22Rv1 (cell line): ENCODE measurements around the gene VPS4A.
A peak's percentile ranks its signal among the peaks of the same experiment; 100 is the strongest.
"Not testable (repeated sequence)": the region's sequence is repeated elsewhere in the genome, so short reads cannot be mapped to it uniquely, and the experiment has no call there.

Source experiments
- H3K27ac ChIP-seq: fragments of 450-650 bp; 2 replicates; pipeline ENCODE4 v1.5.1; 2017
- CTCF ChIP-seq: fragments of 450-650 bp; IDR thresholded peaks from 2 replicates; pipeline ENCODE4 v1.5.1; 2017; ENCODE audit warnings: mild to moderate bottlenecking
- ZFX ChIP-seq: fragments of 450-650 bp; IDR thresholded peaks from 2 replicates; pipeline ENCODE4 v1.6.1; 2017; ENCODE audit warnings: antibody characterized with exemption, borderline replicate concordance

VPS4A gene

DNA sequence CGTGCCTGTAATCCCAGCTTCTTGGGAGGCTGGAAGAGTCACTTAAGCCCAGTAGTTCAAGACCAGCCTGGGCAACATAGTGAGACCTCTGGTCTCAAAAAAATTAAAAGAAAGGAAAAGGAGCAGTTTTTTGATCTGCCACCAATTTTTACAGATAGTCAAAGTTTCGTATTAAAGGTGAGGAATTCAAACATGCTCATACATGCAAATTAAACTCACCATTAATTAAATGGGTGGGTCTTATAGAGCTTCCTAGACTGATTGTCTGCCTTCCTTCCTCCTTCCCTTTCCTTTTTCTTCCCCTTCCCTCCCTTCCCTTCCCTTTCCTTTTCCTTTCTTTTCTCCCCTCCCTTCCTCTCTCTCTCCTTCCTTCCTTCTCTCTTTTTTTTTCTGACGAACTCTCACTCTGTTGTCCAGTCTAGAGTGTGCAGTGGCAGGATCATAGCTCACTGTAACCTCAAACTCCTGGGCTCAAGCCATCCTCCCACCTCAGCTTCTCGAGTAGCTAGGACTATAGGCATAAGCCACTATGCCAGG lies 36.4 kb upstream of the VPS4A start:
- no peak for TF ChIP-seq ZFX
- no peak for TF ChIP-seq CTCF
- no peak overlapping the region for H3K27ac ChIP-seq

DNA sequence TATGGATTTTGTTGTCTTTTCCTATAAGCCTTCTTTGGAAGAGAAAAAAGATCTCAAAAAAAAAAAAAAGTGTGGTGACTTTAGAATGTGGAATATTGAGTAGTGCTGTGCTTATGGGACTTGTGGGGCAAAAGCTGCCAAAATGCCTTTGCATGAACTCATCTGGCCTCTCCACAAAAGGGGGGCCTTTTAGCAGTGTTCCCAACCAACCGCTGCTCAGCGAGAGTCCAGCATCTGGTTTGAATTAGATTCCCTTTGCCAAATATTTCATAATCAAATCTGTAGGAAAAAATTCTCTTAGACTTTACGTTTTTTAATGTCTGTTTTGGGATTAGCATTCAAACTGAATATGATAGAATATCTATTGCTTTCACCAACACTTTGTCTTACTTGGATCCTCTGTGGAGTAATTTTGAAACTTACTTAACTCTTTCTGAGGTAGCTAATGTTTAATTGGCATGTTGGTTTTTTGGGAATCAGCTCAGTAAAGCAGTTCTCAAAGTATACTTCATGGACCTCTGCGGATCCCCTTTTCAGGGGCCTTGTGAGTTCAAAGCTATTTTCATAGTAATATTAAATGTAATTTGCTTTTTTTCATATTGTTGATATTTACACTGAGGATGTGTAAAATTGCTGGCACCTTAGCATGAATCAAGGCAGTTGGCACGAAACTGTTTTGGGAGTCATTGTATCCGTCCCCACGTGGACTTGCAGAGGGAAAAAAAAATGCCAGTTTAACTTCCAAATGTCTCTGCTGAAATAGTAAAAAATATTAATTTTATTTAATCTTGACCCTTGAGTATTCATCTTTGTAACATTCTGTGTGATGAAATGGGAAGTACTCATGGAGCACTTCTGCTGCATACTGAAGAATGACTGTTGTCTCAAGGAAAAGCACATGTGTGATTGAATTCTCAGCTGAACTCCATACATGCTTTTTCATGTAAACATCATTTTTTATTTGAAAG lies 34.7 kb upstream of the VPS4A start:
- no peak overlapping the region for H3K27ac ChIP-seq
- TF ChIP-seq ZFX = no peak
- TF ChIP-seq CTCF = no peak

- TF ChIP-seq CTCF = no peak
- TF ChIP-seq ZFX = no peak
- H3K27ac ChIP-seq = no peak overlapping the region
These were observed 33.7 kb upstream of the VPS4A start for GRCh38 chr16:69277413-69277812.

GRCh38 chr16:69283851-69284250 lies 27.3 kb upstream of the VPS4A start:
- H3K27ac ChIP-seq = no peak overlapping the region
- no peak for TF ChIP-seq CTCF
- no peak for TF ChIP-seq ZFX

DNA sequence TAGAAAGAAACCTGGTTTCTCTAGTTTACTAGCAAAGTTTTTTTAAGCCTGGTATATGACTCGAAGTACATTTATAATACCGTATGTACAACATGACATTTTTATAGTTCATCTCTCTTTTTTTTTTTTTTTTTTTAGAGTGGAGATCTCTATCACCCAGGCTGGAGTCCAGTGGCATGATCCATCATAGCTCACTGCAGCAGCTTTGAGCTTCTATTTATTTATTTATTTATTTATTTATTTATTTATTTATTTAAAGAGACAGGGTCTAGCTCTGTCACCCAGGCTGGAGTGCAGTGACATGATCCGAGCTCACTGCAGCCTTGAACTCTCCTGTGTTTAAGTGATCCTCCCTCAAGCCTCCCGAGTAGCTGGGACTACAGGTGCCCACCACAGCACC lies 25.9 kb upstream of the VPS4A start:
- no peak overlapping the region for H3K27ac ChIP-seq
- TF ChIP-seq ZFX = no peak
- no peak for TF ChIP-seq CTCF

DNA sequence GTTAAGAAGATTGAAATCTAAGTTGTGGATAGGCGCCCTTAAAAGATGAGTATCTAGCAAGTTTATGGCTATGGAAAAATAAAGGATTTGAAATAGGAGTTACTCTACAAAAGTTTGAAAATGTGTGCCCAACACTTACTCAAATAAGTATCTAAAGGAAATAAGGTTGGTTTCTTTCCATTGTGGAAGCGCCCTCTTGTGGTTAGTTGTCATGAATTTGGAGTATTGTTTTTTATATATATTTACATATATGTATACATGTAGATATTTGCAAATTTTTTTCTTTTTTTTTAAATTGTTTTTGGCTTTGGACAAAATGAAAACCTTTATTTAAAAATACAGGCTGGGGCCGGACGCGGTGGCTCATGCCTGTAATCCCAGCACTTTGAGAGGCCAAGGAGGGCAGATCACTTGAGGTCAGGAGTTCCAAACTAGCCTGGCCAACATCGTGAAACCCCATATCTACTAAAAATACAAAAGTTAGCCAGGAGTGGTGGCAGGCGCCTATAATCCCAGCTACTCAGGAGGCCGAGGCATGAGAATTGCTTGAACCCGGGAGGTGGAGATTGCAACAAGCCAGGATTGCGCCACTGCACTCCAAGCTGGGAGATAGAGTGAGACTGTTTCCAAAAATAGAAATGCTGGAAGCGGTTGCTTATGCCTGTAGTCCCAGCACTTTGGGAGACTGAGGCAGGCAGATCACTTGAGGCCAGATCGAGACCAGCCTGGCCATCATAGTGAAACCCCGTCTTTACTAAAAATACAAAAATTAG lies 24.0 kb upstream of the VPS4A start:
- TF ChIP-seq CTCF = peak; percentile 86
- TF ChIP-seq ZFX = no peak
- H3K27ac ChIP-seq = no peak overlapping the region

DNA sequence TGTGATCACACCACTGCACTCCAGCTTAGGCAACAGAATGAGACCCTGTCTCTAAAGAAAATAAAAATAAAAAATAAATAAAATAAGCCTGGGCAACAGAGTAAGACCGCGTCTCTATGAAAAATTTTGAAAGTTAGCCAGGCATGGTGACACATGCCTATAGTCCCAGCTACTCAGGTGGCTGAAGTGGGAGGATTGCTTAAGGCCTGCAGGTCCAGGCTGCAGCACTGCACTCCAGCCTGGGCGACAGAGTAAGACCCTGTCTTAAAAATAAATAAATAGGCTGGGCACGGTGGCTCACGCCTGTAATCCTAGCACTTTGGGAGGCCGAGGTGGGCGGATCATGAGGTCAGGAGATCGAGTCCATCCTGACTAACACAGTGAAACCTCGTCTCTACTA lies 19.5 kb upstream of the VPS4A start:
- not testable (repeated sequence) for H3K27ac ChIP-seq
